SK-N-SH (cell line): ENCODE measurements around the gene TBC1D13. TPM values are rescaled to one million over a fixed set of nuclear protein-coding genes. Genes with fewer than 3 reads are reported as not detected.
"Not testable (repeated sequence)": the region's sequence is repeated elsewhere in the genome, so short reads cannot be mapped to it uniquely, and the experiment has no call there.

Experiments
- CTCF ChIA-PET: fragments of 300-600, 350-600 bp; formaldehyde crosslinking; extraction: SDS; loops from one replicate; lab custom pipeline; 2021; lab: Yijun Ruan, JAX
- POLR2A ChIA-PET: fragments of 350-600 bp; sonication (Branson Sonifier 250); formaldehyde crosslinking; extraction: SDS; loops from one replicate; lab custom pipeline; 2020; ENCODE audit warnings: antibody characterized with exemption, inconsistent platforms; lab: Yijun Ruan, JAX
- DNase-seq: peaks from one replicate; pipeline ENCODE4 v3.0.0; 2012
- H2AFZ ChIP-seq: fragments of 200-600 bp; sonication (generic); 2 replicates; pipeline ENCODE4 v1.8.1; 2016; ENCODE audit warnings: antibody characterized with exemption, mild to moderate bottlenecking, low read depth
- H3F3A ChIP-seq: fragments of 200-600 bp; sonication (generic); replicated peaks from 2 replicates; pipeline ENCODE3; 2016; ENCODE audit warnings: antibody characterized with exemption, mild to moderate bottlenecking; ENCODE audit not compliant: insufficient read depth
- H3K27ac ChIP-seq, 2 experiments: fragments of 200-500 bp in 1 of 2; fragments of 200-600 bp in 1 of 2; sonication (Bioruptor generic) in 1 of 2; sonication (generic), shearing (Covaris generic) in 1 of 2; 2 replicates each; pipeline versions ENCODE4 v1.5.1 to v1.6.1; 2014 to 2016; ENCODE audit warnings: low read depth in 2 of 2, inconsistent platforms in 1 of 2, low read length in 1 of 2, mild to moderate bottlenecking in 1 of 2, mixed read lengths in 1 of 2
- H3K27me3 ChIP-seq: fragments of 200-600 bp; sonication (generic), shearing (Covaris generic); 2 replicates; pipeline ENCODE4 v1.6.1; 2016; ENCODE audit warnings: mixed run types; ENCODE audit not compliant: insufficient read depth
- H3K36me3 ChIP-seq, 2 experiments: fragments of 200-500 bp in 1 of 2; fragments of 200-600 bp in 1 of 2; sonication (Bioruptor generic) in 1 of 2; sonication (generic) in 1 of 2; replicated peaks in 1 of 2; 2 replicates each; pipeline versions ENCODE3 to v1.5.1; 2014 to 2016; ENCODE audit warnings: low read length in 1 of 2, mild to moderate bottlenecking in 1 of 2; ENCODE audit not compliant: insufficient read depth in 2 of 2, control insufficient read depth in 1 of 2
- H3K4me1 ChIP-seq, 2 experiments: fragments of 200-500 bp in 1 of 2; fragments of 200-600 bp in 1 of 2; sonication (Bioruptor generic) in 1 of 2; sonication (generic), shearing (Covaris generic) in 1 of 2; 2 replicates each; pipeline versions ENCODE4 v1.5.1 to v1.6.1; 2014 to 2016; ENCODE audit warnings: low read depth in 1 of 2, low read length in 1 of 2, mixed run types in 1 of 2; ENCODE audit not compliant: insufficient read depth in 2 of 2, control insufficient read depth in 1 of 2
- H3K4me2 ChIP-seq: fragments of 200-600 bp; sonication (generic), shearing (Covaris generic); 2 replicates; pipeline ENCODE4 v1.6.1; 2017; ENCODE audit warnings: mixed run types
- H3K4me3 ChIP-seq, 2 experiments: fragments of 200-500 bp in 1 of 2; fragments of 200-600 bp in 1 of 2; sonication (Bioruptor generic) in 1 of 2; sonication (generic), shearing (Covaris generic) in 1 of 2; 2 replicates each; pipeline versions ENCODE4 v1.5.1 to v1.8.1; 2014 to 2016; ENCODE audit warnings: low read depth in 2 of 2, inconsistent platforms in 1 of 2, low read length in 1 of 2, mild to moderate bottlenecking in 1 of 2, mixed read lengths in 1 of 2, moderate library complexity in 1 of 2
- H3K79me2 ChIP-seq: fragments of 200-600 bp; sonication (generic); 2 replicates; pipeline ENCODE4 v1.8.1; 2017; ENCODE audit warnings: mild to moderate bottlenecking; ENCODE audit not compliant: insufficient read depth
- H3K9ac ChIP-seq: fragments of 200-600 bp; sonication (generic); 2 replicates; pipeline ENCODE4 v1.6.1; 2017; ENCODE audit warnings: mixed run types
- H3K9me2 ChIP-seq: fragments of 200-600 bp; sonication (generic); 2 replicates; pipeline ENCODE4 v1.6.1; 2017; ENCODE audit warnings: mixed run types
- H3K9me3 ChIP-seq: fragments of 200-600 bp; sonication (generic); 2 replicates; pipeline ENCODE4 v1.6.1; 2017; ENCODE audit warnings: mixed run types, mild to moderate bottlenecking, moderate library complexity
- H4K20me1 ChIP-seq: fragments of 200-600 bp; sonication (generic); 2 replicates; pipeline ENCODE4 v1.6.1; 2017; ENCODE audit warnings: mild to moderate bottlenecking, mixed run types; ENCODE audit not compliant: insufficient read depth
- GATA2 ChIP-seq: sonication (generic); formaldehyde crosslinking; IDR thresholded peaks from 2 replicates; pipeline ENCODE4 v1.5.0; 2020; ENCODE audit warnings: mild to moderate bottlenecking, missing genetic modification reagents
- MXI1 ChIP-seq: IDR thresholded peaks from 2 replicates; pipeline ENCODE4 v1.6.1; 2012; ENCODE audit warnings: mild to moderate bottlenecking, low read depth, low read length, improper control_type of control experiment
- RAD21 ChIP-seq: IDR thresholded peaks from 2 replicates; pipeline ENCODE4 v1.6.1; 2012; ENCODE audit warnings: mild to moderate bottlenecking, low read length
- SMC3 ChIP-seq: IDR thresholded peaks from 2 replicates; pipeline ENCODE4 v1.6.1; 2012; ENCODE audit warnings: low read depth, low read length, improper control_type of control experiment
- WGBS: methylation state at CpG from one replicate; pipeline ENCODE4 v1.1.6; 2017; ENCODE audit warnings: low lambda C conversion rate; 5-methylcytosine and 5-hydroxymethylcytosine counted together
- polyA plus RNA-seq, 3 experiments: library from polyadenylated mRNA; depleted of rRNA; stranded (reverse); fragments of >200 nt; gene quantifications; 2 replicates each; pipeline ENCODE4 v1.2.3, GENCODE V29; 2012
- TF ChIP-seq, protein P1 (sequence below): fragments of 200-600 bp; sonication (generic); IDR thresholded peaks from 2 replicates; pipeline ENCODE4 v1.6.1; 2017; ENCODE audit warnings: antibody characterized with exemption, mild to moderate bottlenecking, moderate library complexity

The TBC1D13 gene
- polyA plus RNA-seq, 1 of the 3 experiments (the other 2 are of a cell fraction): 19.1 TPM

DNA sequence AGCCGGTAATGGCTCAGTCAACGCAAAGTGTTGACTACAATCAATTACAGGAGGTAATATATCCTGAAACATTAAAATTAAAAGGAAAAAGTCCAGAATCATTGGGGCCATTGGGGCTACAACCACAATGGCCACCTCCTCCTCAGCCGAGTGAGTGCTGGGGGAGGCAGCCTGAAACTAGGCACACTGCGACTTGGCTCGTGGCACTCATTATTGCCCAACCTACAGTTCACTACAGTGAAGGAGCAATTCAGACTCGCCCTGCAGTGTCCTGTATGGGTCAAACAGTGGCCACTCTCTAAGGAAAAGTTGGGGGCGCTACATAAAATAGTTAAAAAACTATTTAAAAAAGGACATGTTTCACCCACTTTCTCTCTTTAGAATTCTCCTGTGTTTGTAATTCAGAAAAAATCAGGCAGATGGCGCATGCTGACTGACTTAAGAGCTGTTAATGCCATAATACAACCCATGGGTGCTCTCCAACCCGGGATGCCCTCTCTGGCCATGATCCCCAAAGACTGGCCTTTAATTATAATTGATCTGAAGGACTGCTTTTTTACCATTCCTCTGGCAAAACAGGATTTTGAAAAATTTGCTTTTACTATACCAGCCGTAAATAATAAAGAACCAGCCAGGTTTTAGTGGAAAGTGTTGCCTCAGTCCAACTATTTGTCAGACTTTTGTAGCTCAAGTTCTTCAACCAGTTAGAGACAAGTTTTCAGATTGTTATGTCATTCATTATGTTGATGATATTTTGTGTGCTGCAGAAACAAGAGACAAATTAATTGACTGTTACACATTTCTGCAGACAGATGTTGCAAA is 64.9 kb downstream of the TBC1D13 start:
- H3K4me3 ChIP-seq, H3K79me2 ChIP-seq, H3K9ac ChIP-seq, H3K9me3 ChIP-seq, H3K27me3 ChIP-seq, H3K9me2 ChIP-seq, H2AFZ ChIP-seq, H3K4me1 ChIP-seq, H3K36me3 ChIP-seq, H4K20me1 ChIP-seq, H3K4me2 ChIP-seq, H3F3A ChIP-seq, DNase-seq: not testable (repeated sequence)
- TF ChIP-seq, protein P1, sequence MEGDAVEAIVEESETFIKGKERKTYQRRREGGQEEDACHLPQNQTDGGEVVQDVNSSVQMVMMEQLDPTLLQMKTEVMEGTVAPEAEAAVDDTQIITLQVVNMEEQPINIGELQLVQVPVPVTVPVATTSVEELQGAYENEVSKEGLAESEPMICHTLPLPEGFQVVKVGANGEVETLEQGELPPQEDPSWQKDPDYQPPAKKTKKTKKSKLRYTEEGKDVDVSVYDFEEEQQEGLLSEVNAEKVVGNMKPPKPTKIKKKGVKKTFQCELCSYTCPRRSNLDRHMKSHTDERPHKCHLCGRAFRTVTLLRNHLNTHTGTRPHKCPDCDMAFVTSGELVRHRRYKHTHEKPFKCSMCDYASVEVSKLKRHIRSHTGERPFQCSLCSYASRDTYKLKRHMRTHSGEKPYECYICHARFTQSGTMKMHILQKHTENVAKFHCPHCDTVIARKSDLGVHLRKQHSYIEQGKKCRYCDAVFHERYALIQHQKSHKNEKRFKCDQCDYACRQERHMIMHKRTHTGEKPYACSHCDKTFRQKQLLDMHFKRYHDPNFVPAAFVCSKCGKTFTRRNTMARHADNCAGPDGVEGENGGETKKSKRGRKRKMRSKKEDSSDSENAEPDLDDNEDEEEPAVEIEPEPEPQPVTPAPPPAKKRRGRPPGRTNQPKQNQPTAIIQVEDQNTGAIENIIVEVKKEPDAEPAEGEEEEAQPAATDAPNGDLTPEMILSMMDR: peak; percentile 55
- TF ChIP-seq RAD21: peak; percentile 72
- TF ChIP-seq MXI1: 0 out of 2 replicates have a peak, but pooled peaks have one; percentile 23
- peak; percentile 41; the same call in 1 of the 2 replicates for TF ChIP-seq SMC3
- ChIA-PET POLR2A (interaction anchor here (1.0 kb wide), 1 partner anchor 23 kb away, joined by 3 read pairs; the partner anchor contains the start of gene SPOUT1), CTCF (interaction anchor here (0.7 to 6.1 kb wide), 19 partner anchors 8 to 175 kb away, joined by 3 to 73 read pairs (median 4); partner anchors contain the start of genes ENDOG, KYAT1 and LRRC8A)
- WGBS: 65% methylated on average over 10 of the region's 10 CpGs
- peak overlapping the region in 1 of 2 experiments; percentile 69; a peak in 2 of 4 replicates for H3K27ac ChIP-seq

- H3K9ac ChIP-seq, POLR2A ChIA-PET, H2AFZ ChIP-seq, H3F3A ChIP-seq, H3K4me1 ChIP-seq, H3K4me2 ChIP-seq, H3K4me3 ChIP-seq, H3K9me3 ChIP-seq, H3K9me2 ChIP-seq, DNase-seq, H3K79me2 ChIP-seq, H4K20me1 ChIP-seq, H3K36me3 ChIP-seq, H3K27me3 ChIP-seq: not testable (repeated sequence)
- H3K27ac ChIP-seq: peak overlapping the region in 1 of 2 experiments; percentile 74; a peak in 2 of 4 replicates
- 32% methylated on average over 2 of the region's 2 CpGs for WGBS
- CTCF ChIA-PET: interaction anchor here (0.7 to 6.1 kb wide), 19 partner anchors 8 to 174 kb away, joined by 3 to 73 read pairs (median 4); partner anchors contain the start of genes ENDOG, KYAT1 and LRRC8A
Measured at GRCh38 chr9:128852646-128853045, 65.6 kb downstream of the TBC1D13 start.

GRCh38 chr9:128854454-128854853 is 67.4 kb downstream of the TBC1D13 start:
- H2AFZ ChIP-seq, H3K9ac ChIP-seq, POLR2A ChIA-PET, H3F3A ChIP-seq, H3K27me3 ChIP-seq, H3K9me3 ChIP-seq, H3K9me2 ChIP-seq, H3K4me2 ChIP-seq: not testable (repeated sequence)
- CTCF ChIA-PET: interaction anchor here (3.1 to 6.1 kb wide), 3 partner anchors 9 to 72 kb away, joined by 11 to 73 read pairs (median 34); no protein-coding TSS in a partner anchor
- H3K27ac ChIP-seq: peak overlapping the region in 1 of 2 experiments; percentile 55; a peak in 1 of 4 replicates
- peak; percentile 10; the same call in 1 of the 2 replicates for TF ChIP-seq GATA2
- TF ChIP-seq, all 33 proteins: peak for 1; not testable (repeated sequence) for 32
- not testable (repeated sequence) for H3K79me2 ChIP-seq, H3K4me3 ChIP-seq, DNase-seq, H3K4me1 ChIP-seq, H4K20me1 ChIP-seq, H3K36me3 ChIP-seq
- WGBS: 92% methylated on average over 6 of the region's 6 CpGs

- 95% methylated on average over 7 of the region's 7 CpGs for WGBS
- H3K4me1 ChIP-seq, POLR2A ChIA-PET, H3K4me3 ChIP-seq, H3K9me3 ChIP-seq, H3K79me2 ChIP-seq, H4K20me1 ChIP-seq, H3K4me2 ChIP-seq, H3K36me3 ChIP-seq, H3F3A ChIP-seq, H3K9me2 ChIP-seq, H3K9ac ChIP-seq, H2AFZ ChIP-seq, DNase-seq, H3K27ac ChIP-seq, H3K27me3 ChIP-seq: not testable (repeated sequence)
- CTCF ChIA-PET: interaction anchor here (2.8 kb wide), 1 partner anchor 70 kb away, joined by 10 read pairs; no protein-coding TSS in a partner anchor
Measured at GRCh38 chr9:128858476-128858875, 71.4 kb downstream of the TBC1D13 start.
